ENCODE data around the gene RAC3.

The RAC3 gene

DNA sequence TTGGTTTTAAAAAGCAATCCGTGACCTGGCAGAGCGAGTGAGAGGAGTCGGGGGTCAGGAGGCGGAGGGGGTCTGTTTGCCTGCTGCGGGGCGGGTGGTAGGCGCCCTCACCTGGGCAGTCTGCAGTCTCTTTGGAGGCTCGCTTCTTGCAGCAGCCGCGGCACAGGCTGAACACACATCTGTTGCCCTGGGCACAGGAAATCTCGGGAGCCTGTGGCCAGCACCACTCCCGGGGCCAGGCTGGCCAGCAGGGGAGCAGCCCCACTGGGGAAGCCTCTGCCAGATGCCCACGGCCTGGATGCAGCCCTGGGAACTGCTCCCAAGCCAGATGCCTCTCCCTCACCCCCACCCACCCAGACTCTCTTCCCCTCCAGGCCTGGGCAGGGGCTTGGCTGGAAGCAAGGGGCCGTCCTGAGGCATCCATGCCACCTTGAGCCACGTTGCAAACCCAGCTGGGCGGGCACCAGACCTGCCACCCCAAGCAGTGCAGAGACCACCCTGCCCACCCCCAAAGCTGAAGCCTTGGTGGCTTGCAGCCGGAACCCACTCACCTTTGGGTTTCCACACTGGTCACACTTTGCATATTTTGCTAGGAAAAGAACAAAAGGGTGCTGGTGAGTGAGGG lies 26.9 kb downstream of the RAC3 start:
- DNase-seq, result no peak

DNA sequence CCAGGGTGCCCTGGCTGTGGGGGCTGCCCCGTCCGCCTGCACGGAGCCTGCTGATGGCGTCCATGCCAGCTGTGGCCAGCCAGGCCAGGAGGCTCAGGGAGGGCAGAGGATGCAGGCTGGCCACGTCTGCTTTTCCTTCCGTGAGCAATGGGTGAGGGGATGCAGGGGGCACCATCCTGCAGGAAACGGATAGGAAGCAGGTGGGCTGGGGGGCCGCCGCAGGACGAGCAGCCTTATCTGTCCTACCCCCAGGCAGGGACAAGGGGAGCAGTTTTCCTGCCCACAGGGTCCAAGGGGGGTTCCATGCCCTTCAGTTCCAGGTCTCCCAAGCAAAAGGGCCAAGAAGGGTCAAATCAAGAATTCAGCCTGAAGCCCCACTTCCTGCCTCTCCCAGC lies 27.4 kb downstream of the RAC3 start:
- DNase-seq, result no peak

- no peak for DNase-seq
Measured at GRCh38 chr17:82059272-82060000, 28.0 kb downstream of the RAC3 start.

- DNase-seq, result no peak
Measured at GRCh38 chr17:82060001-82060380, 28.5 kb downstream of the RAC3 start.

DNA sequence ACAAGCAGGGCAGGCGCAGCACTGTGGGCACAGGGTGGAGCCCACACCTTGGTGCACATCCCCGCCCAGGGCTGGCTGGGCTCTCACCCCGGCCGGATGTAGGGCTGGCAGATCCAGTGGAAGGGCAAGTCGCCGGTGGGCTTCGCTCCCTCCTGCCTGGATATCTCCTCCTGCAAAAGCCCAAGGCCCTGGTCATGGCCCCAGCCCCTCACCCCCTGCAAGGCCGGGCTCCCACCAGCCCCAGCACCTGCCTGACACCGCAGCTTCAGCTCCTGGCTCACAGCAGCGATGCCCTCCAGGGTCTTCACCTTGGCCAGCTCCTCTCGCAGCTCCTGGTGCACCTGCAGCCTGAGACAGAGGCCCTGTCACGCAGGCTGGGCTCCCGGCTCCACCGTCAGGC lies 29.1 kb downstream of the RAC3 start:
- DNase-seq, result no peak

DNA sequence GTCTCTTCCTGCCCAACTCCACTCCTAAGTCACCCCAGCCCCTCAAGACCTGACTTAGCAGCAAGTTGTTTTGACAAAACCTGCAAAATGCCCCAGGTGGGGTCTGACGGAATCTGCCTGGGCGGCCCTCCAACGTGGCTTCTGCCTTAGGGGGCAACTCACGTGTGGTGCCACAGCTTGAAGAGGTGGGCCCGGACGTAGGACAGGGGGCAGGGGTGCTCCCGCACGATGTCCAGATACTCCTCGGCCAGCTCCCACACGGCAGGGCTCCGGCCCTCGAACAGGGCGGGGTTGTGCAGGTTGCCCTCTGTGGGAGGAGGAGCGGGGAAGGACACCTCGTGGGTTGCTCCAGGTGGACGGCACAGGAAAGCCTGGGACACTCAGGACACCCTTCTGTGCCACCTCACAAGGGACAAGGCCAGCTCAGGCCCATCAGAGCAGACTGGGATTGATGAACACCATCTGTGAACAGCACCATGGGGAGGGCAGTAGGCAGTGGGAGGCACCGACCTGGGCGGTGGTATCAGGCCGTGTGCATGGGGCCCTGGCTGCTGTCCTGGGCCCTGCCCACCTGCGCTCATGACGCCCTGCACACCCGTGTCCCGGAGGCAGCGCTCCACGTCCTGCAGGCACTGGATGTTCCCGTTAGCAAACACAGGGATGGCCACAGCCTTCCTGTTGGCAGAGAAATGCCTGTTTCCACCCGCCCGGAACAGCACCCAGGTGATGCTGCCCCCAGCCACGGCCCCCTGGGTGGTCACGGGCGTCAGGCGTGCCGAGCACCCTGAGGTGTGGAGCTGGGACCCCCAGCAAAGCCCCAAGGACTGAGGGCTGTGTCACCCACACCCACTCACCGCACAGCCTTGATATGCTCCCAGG lies 29.8 kb downstream of the RAC3 start:
- DNase-seq, result no peak

GRCh38 chr17:82062076-82062983 lies 30.9 kb downstream of the RAC3 start:
- no peak for DNase-seq

- DNase-seq, result no peak
Measured at GRCh38 chr17:82062984-82063368, 31.5 kb downstream of the RAC3 start.

DNA sequence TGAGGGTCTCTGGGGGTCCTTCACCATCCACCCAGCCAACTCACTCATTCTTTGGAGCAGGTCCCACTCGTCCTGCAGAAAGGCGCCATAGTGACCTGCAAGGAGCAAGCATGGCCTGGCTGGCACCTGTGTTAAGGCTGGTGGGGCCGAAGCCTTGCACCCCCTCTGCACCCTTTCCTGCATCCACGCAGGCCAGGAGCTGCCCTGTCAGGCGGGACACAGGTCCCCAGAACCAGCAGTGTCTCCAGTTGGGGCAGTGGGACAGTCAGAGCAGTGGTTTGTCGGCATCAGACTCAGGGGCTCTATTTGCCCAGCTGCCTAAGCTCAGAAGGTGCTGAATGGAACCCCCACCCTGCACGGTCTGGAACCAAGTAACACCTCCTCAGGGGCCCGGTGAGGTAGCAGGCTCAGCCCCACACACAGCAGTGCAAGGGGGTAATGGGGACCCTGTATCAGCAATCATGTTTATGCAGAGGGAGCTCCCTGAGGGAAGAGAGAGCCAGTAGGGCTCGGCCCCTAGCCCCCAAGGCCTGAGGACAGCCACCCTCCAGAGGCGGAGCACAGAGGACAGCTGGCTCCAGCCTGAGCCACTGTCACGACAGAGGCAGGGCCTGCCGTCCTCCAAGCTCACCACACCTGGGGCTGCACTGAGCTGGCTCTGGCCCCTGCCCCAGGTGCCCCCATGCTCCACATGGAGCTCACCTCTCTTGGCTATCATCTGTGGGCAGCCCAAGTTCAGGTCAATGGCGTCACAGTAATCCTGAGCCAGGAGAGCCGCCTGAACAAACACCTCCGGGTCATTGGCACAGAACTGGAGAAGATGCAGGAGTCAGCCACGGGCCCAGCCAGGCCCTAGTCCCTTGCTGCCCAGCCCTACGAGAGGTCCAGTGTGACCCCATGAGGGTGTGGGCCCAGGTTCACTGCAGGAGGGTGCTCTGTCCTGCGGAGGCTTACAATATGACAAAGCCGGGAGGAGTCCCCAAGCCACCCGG lies 32.2 kb downstream of the RAC3 start:
- DNase-seq, result no peak

DNA sequence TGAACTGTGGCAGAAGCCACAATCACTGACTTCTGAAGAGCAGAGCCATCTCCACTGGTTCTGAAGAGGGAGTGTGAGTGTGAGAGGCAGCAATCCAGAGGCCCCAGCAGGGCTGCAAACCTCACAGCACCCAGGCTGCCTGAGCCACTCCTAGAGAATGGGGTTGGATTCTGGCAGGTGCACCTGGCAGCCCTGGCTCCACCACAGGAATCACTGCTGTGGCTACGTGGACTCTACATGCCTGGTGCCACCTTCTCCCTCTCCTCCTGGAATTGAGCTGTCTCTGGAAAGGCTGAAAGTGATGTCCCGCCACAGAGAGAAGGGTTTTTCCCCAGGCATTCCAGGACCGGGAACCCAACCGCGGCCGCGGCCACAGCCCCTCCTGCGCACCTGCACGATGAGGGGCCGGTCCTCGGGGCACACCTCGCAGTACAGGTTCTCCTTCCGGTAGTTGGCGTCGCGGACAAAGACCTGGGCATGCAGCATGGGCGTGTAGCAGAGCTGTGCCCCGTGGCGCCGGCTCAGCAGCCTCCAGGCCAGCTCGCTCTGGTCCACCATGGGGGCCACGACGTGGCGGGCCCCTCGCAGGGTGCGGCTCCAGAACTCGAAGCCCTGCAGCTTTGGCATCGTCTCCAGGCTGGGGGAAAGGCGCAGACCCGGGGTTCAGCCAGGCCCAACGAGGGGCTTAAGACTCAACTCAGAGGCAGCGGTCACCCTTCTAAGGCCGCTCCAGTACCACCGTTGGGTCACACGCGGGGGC lies 33.1 kb downstream of the RAC3 start:
- DNase-seq, result peak; percentile 4 to 50 (median 41)

DNA sequence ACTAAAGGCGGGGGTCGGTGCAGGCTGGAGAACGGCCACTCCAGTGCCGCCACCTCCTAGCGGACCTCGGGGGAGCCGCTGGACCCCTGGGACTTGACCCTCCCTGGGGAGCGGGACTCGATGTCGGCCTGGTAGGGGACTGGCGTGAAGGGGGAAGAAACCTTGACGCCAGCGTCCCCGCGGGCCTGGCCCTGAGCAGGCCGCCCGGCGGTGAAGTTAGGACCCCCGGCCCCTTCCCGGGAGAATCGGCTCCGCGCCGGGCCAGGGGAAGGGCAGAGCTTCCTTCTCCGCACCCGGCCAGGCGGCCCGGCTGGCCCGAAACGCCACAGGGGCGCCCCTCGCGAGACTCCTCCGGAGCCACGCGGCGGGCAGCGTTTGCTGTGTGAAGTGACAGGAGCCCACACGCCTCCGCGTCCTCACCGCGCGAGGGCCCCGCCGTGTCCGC lies 33.7 kb downstream of the RAC3 start:
- peak in 2 of 3 experiments; percentile 48 to 54 for DNase-seq

GRCh38 chr17:82065638-82066303 lies 34.3 kb downstream of the RAC3 start, which contains the start of gene DUS1L:
TSS of gene DUS1L (minus strand) at chr17:82065804. CDS start at chr17:82065059, 745 bp downstream.
- peak; percentile 54 to 68 (median 54) for DNase-seq

DNA sequence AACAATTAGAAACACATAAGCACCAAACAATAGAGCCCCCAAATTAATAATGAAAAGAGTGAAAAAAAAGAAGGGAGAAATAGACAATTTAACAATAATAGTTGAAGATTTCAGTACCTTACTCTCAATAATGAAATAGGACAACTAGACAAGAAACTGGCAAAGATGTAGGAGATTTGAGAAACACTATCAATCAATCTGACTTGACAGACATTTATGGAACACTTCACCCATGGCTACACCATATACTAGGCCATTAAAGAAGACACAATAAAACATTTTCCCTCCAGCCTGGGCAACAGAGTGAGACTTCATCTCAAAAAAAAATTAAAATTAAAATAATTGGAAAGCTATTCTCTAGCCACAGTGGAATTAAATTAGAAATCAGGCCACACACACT lies 39.1 kb downstream of the RAC3 start:
- no peak for DNase-seq

DNA sequence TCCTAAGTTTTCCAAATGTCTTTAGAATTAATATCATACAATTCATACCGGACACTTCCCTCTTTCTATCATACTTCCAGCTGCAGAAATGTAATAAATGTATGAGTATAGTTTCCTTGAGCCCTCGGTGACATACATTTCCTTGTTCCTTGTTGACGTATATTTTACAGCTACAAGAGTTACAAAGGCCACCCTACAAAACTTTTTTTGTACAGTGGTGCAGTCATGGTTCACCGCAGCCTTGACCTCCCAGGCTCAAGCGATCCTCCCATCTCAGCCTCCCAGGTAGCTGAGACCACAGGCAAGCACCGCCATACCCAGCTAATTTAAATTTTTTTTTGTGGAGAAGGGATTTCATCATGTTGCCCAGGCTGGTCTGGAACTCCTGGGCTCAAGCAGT lies 41.3 kb downstream of the RAC3 start:
- DNase-seq, result no peak

GRCh38 chr17:82073446-82073845 lies 42.0 kb downstream of the RAC3 start:
- DNase-seq, result no peak

DNA sequence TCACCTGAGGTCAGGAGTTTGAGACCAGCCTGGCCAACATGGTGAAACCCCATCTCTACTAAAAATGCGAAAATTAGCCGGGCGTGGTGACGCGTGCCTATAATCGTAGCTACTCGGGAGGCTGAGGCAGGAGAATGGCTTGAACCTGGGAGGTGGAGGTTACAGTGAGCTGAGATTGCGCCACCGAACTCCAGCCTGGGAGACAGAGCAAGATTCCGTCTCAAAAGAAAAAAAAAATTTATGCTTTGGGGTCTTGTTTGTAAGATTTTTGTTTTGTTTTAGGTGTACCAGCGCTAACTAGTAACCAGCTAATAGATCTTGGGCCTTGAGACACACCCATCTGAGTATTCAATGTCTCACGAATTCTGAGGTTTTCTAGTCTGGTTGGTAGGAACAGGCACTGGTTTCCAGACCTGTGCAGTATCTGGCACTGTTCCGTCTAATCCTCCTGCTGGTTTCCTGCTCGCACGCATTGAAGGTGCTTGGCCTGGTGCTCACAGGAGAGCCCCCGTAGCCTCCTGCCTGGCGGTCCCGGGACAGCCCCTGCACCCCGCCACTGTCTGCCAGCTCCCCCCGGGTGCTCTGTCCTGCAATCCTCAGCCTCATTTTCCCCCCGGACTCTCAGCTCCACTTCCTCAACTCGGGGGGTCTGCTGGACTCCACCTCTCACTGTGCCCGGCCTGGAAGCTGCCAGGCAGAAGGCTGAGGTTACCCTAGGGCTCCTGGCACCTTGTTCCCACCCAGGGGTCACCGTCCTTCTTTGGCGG lies 44.7 kb downstream of the RAC3 start:
- no peak for DNase-seq

GRCh38 chr17:82076785-82077591 lies 45.5 kb downstream of the RAC3 start:
- DNase-seq, result no peak

All from NCI-H1417 (cell line).